ENCODE measurements around the gene MOB2.

The MOB2 gene

DNA sequence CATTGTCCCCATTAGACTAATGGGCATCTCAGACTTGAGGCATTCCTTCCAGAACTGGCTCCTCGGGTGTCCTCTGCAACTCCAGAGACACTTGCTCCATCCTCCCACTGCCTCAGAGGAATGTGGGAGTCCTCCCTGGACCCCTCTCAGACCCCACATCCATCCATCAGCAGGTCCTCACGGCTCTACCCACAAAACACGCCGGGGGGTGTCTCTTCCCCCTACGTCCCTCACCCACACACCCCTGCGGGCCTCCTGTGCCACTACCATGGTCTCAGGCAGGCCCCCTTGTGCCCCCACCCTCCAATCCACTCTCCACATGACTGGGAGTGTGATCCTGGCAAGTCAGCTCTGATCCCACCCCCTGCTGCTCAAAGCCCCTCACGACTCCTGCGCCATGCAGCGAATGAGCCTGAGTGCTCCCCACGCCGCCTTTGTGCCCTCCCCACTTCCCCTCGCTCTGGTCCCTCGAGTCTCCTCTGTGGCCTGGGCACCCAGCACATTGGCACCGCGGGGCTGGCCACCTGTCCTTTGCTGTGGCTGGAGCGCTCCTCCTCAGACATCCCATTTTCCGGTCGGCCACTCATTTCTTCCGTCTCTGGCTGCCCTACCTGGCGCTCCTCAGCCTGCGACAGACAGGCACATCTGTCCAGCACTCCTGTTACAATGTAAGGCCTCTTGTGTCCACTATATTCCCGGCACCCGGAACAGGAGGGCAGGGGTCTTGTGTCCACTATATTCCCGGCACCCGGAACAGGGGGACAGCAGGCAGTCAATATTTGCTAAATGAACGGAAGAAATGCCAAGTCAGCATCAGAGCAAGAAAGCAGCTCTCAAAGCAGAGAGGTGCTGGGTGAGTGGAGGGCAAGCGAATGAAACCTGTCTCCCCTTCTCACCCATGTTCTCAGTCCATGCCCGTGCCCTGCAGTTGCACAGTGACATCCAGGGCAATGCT, 14.2 kb upstream of the MOB2 start:
- no peaks in the 10 kb centered on the region for H3K36me3 ChIP-seq (ENCODE audit: control insufficient read depth, low read depth, low read length)
- no peak overlapping the region for H3K4me3 ChIP-seq (ENCODE audit: low read length)
- no peak overlapping the region for H3K9ac ChIP-seq (ENCODE audit: low read length)
- H3K4me1 ChIP-seq (ENCODE audit: control insufficient read depth, low read depth, low read length), result peaks cover 7% of the 10 kb centered on the region
- H3K27me3 ChIP-seq (ENCODE audit: control insufficient read depth, insufficient read depth, low read length), result no peaks in the 10 kb centered on the region
- no peak overlapping the region for H3K27ac ChIP-seq (ENCODE audit: low read length)
- H3K9me3 ChIP-seq (ENCODE audit: control insufficient read depth, low read depth, low read length), result no peaks in the 10 kb centered on the region

GRCh38 chr11:1499899-1500298, 13.3 kb upstream of the MOB2 start:
- no peaks in the 10 kb centered on the region for H3K9me3 ChIP-seq (ENCODE audit: control insufficient read depth, low read depth, low read length)
- no peaks in the 10 kb centered on the region for H3K27me3 ChIP-seq (ENCODE audit: control insufficient read depth, insufficient read depth, low read length)
- H3K27ac ChIP-seq (ENCODE audit: low read length), result no peak overlapping the region
- H3K9ac ChIP-seq (ENCODE audit: low read length), result no peak overlapping the region
- H3K36me3 ChIP-seq (ENCODE audit: control insufficient read depth, low read depth, low read length), result no peaks in the 10 kb centered on the region
- peaks cover 7% of the 10 kb centered on the region for H3K4me1 ChIP-seq (ENCODE audit: control insufficient read depth, low read depth, low read length)
- H3K4me3 ChIP-seq (ENCODE audit: low read length), result no peak overlapping the region

DNA sequence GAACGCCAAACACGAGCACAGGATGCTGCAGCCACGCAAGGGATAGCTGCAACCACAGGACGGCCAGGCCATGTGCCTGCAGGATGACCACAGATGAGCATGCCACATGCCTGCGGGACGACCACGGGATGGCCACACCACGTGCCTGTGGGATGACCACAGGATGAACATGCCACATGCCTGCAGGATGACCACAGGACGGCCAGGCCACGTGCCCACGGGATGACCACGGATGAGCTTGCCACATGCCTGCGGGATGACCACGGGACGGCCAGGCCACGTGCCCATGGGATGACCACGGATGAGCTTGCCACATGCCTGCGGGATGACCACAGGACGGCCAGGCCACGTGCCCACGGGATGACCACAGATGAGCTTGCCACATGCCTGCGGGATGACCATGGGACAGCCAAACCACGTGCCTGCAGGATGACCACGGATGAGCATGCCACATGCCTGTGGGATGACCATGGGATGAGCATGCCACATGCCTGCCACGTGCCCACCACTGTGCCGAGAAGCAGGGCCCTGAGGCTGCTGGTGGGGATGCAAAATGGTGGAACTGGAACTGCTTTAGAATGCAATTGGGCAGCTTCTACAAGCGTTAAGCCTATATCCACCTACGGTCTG, 12.8 kb upstream of the MOB2 start:
- H3K9me3 ChIP-seq (ENCODE audit: control insufficient read depth, low read depth, low read length), result no peaks in the 10 kb centered on the region
- H3K36me3 ChIP-seq (ENCODE audit: control insufficient read depth, low read depth, low read length), result no peaks in the 10 kb centered on the region

GRCh38 chr11:1498262-1498661, 11.7 kb upstream of the MOB2 start:
- H3K9ac ChIP-seq (ENCODE audit: low read length), result no peak overlapping the region
- peaks cover 7% of the 10 kb centered on the region for H3K4me1 ChIP-seq (ENCODE audit: control insufficient read depth, low read depth, low read length)
- no peaks in the 10 kb centered on the region for H3K36me3 ChIP-seq (ENCODE audit: control insufficient read depth, low read depth, low read length)
- H3K4me3 ChIP-seq (ENCODE audit: low read length), result no peak overlapping the region
- no peaks in the 10 kb centered on the region for H3K9me3 ChIP-seq (ENCODE audit: control insufficient read depth, low read depth, low read length)
- H3K27ac ChIP-seq (ENCODE audit: low read length), result no peak overlapping the region
- H3K27me3 ChIP-seq (ENCODE audit: control insufficient read depth, insufficient read depth, low read length), result no peaks in the 10 kb centered on the region

More for the DNA sequence above, 12.8 kb upstream of the MOB2 start:
- Histone ChIP-seq H3K27me3 (ENCODE audit: control insufficient read depth, insufficient read depth, low read length) (no peaks in the 10 kb centered on the region), H3K4me3 (ENCODE audit: low read length) (no peak overlapping the region), H3K27ac (ENCODE audit: low read length) (no peak overlapping the region), H3K4me1 (ENCODE audit: control insufficient read depth, low read depth, low read length) (peaks cover 7% of the 10 kb centered on the region), H3K9ac (ENCODE audit: low read length) (no peak overlapping the region)

GRCh38 chr11:1497600-1497999, 11.0 kb upstream of the MOB2 start:
- no peaks in the 10 kb centered on the region for H3K36me3 ChIP-seq (ENCODE audit: control insufficient read depth, low read depth, low read length)
- peaks cover 7% of the 10 kb centered on the region for H3K4me1 ChIP-seq (ENCODE audit: control insufficient read depth, low read depth, low read length)
- no peaks in the 10 kb centered on the region for H3K9me3 ChIP-seq (ENCODE audit: control insufficient read depth, low read depth, low read length)
- H3K4me3 ChIP-seq (ENCODE audit: low read length), result no peak overlapping the region
- no peak overlapping the region for H3K9ac ChIP-seq (ENCODE audit: low read length)
- no peak overlapping the region for H3K27ac ChIP-seq (ENCODE audit: low read length)
- no peaks in the 10 kb centered on the region for H3K27me3 ChIP-seq (ENCODE audit: control insufficient read depth, insufficient read depth, low read length)

GRCh38 chr11:1496761-1497095, 10.1 kb upstream of the MOB2 start:
- H3K27me3 ChIP-seq (ENCODE audit: control insufficient read depth, insufficient read depth, low read length), result no peaks in the 10 kb centered on the region
- no peaks in the 10 kb centered on the region for H3K9me3 ChIP-seq (ENCODE audit: control insufficient read depth, low read depth, low read length)
- no peak overlapping the region for H3K27ac ChIP-seq (ENCODE audit: low read length)
- H3K4me1 ChIP-seq (ENCODE audit: control insufficient read depth, low read depth, low read length), result peaks cover 7% of the 10 kb centered on the region
- H3K9ac ChIP-seq (ENCODE audit: low read length), result no peak overlapping the region
- H3K4me3 ChIP-seq (ENCODE audit: low read length), result no peak overlapping the region
- H3K36me3 ChIP-seq (ENCODE audit: control insufficient read depth, low read depth, low read length), result no peaks in the 10 kb centered on the region

GRCh38 chr11:1496091-1496760, 9.6 kb upstream of the MOB2 start:
- Histone ChIP-seq H3K36me3 (ENCODE audit: control insufficient read depth, low read depth, low read length) (no peaks in the 10 kb centered on the region), H3K4me1 (ENCODE audit: control insufficient read depth, low read depth, low read length) (peaks cover 7% of the 10 kb centered on the region), H3K9me3 (ENCODE audit: control insufficient read depth, low read depth, low read length) (no peaks in the 10 kb centered on the region), H3K4me3 (ENCODE audit: low read length) (no peak overlapping the region), H3K9ac (ENCODE audit: low read length) (no peak overlapping the region), H3K27me3 (ENCODE audit: control insufficient read depth, insufficient read depth, low read length) (no peaks in the 10 kb centered on the region), H3K27ac (ENCODE audit: low read length) (no peak overlapping the region)

GRCh38 chr11:1494650-1495049, 8.1 kb upstream of the MOB2 start:
- H3K4me1 ChIP-seq (ENCODE audit: control insufficient read depth, low read depth, low read length), result peaks cover 7% of the 10 kb centered on the region
- H3K9me3 ChIP-seq (ENCODE audit: control insufficient read depth, low read depth, low read length), result no peaks in the 10 kb centered on the region
- H3K27ac ChIP-seq (ENCODE audit: low read length), result no peak overlapping the region
- H3K27me3 ChIP-seq (ENCODE audit: control insufficient read depth, insufficient read depth, low read length), result no peaks in the 10 kb centered on the region
- H3K4me3 ChIP-seq (ENCODE audit: low read length), result no peak overlapping the region
- H3K36me3 ChIP-seq (ENCODE audit: control insufficient read depth, low read depth, low read length), result no peaks in the 10 kb centered on the region
- H3K9ac ChIP-seq (ENCODE audit: low read length), result no peak overlapping the region

GRCh38 chr11:1493650-1494244, 7.2 kb upstream of the MOB2 start:
- no peaks in the 10 kb centered on the region for H3K36me3 ChIP-seq (ENCODE audit: control insufficient read depth, low read depth, low read length)
- peaks cover 7% of the 10 kb centered on the region for H3K4me1 ChIP-seq (ENCODE audit: control insufficient read depth, low read depth, low read length)
- no peaks in the 10 kb centered on the region for H3K9me3 ChIP-seq (ENCODE audit: control insufficient read depth, low read depth, low read length)
- H3K4me3 ChIP-seq (ENCODE audit: low read length), result no peak overlapping the region
- no peak overlapping the region for H3K9ac ChIP-seq (ENCODE audit: low read length)
- no peak overlapping the region for H3K27ac ChIP-seq (ENCODE audit: low read length)
- no peaks in the 10 kb centered on the region for H3K27me3 ChIP-seq (ENCODE audit: control insufficient read depth, insufficient read depth, low read length)

GRCh38 chr11:1491379-1491778, 4.8 kb upstream of the MOB2 start:
- no peaks in the 10 kb centered on the region for H3K4me1 ChIP-seq (ENCODE audit: control insufficient read depth, low read depth, low read length)
- no peak overlapping the region for H3K9ac ChIP-seq (ENCODE audit: low read length)
- no peaks in the 10 kb centered on the region for H3K36me3 ChIP-seq (ENCODE audit: control insufficient read depth, low read depth, low read length)
- no peaks in the 10 kb centered on the region for H3K27me3 ChIP-seq (ENCODE audit: control insufficient read depth, insufficient read depth, low read length)
- H3K4me3 ChIP-seq (ENCODE audit: low read length), result no peak overlapping the region
- no peaks in the 10 kb centered on the region for H3K9me3 ChIP-seq (ENCODE audit: control insufficient read depth, low read depth, low read length)
- no peak overlapping the region for H3K27ac ChIP-seq (ENCODE audit: low read length)

GRCh38 chr11:1490651-1491050, 4.1 kb upstream of the MOB2 start:
- no peak overlapping the region for H3K27ac ChIP-seq (ENCODE audit: low read length)
- no peak overlapping the region for H3K4me3 ChIP-seq (ENCODE audit: low read length)
- H3K9ac ChIP-seq (ENCODE audit: low read length), result no peak overlapping the region
- no peaks in the 10 kb centered on the region for H3K36me3 ChIP-seq (ENCODE audit: control insufficient read depth, low read depth, low read length)
- no peaks in the 10 kb centered on the region for H3K27me3 ChIP-seq (ENCODE audit: control insufficient read depth, insufficient read depth, low read length)
- no peaks in the 10 kb centered on the region for H3K4me1 ChIP-seq (ENCODE audit: control insufficient read depth, low read depth, low read length)
- no peaks in the 10 kb centered on the region for H3K9me3 ChIP-seq (ENCODE audit: control insufficient read depth, low read depth, low read length)
